Measurements from ENCODE around the gene CDKAL1.
A peak's percentile ranks its signal among the peaks of the same experiment; 100 is the strongest.

CDKAL1 gene

DNA sequence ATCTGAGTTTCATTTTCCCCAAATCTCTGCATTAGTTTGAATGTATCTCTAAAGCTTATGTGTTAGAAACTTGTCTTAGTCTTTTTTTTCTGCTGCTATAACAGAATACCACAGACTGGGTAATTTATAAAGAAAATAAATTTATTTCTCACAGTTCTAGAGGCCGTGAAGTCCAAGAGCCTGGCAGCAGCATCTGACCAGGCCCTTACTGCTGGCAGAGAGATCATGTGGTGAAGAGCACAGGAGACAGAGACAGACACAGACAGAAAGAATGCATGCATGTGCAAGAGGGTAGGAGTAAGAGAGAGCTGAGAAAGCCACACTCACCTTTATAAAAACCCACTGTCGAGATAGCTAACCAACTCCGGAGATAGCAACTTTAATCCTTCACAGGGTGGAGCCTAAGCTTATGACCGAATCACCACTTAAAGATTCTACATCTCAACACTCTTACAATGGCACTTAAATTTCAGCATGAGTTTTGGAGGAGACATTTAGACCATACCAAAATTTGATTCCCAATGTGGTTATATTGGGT lies 646.6 kb downstream of the CDKAL1 start:
- H3K36me3 ChIP-seq (ENCODE audit: control insufficient read depth in 1 of 2, insufficient read depth in 2 of 2, low read length in 2 of 2) = no peaks in the 10 kb centered on the region
- no peaks in the 10 kb centered on the region for H3K4me1 ChIP-seq (ENCODE audit: control insufficient read depth in 1 of 2, insufficient read depth in 2 of 2, low read length in 2 of 2)
- no peaks in the 10 kb centered on the region for H3K9me3 ChIP-seq (ENCODE audit: control insufficient read depth in 1 of 2, low read length in 2 of 2)
- H3K9ac ChIP-seq (ENCODE audit: low read depth in 1 of 2, low read length in 2 of 2) = no peak overlapping the region
- no peaks in the 10 kb centered on the region for H3K27me3 ChIP-seq (ENCODE audit: control insufficient read depth in 1 of 2, insufficient read depth in 2 of 2, low read length in 2 of 2)
- no peak overlapping the region for H3K27ac ChIP-seq (ENCODE audit: low read depth, low read length)
- no peak overlapping the region for H3K4me3 ChIP-seq (ENCODE audit: low read depth in 1 of 2, low read length in 2 of 2)

DNA sequence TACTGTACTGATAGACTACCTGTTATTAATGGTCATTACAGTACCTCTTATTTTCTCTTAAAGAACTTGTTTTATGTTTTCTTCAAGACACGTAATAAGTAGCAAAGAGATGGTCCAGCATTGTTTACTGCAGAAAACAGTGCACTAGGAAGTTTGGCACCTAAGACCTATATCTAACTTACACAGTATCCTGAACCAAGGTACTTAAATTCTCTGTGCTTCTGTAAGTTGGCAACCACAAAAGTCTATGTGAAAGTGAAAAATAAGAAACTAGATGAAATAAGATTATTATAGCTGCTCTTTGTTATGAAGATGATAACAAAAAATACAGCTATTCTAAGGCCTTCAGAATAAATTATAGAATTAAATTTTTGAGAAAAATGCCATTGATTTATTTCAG lies 647.6 kb downstream of the CDKAL1 start:
- no peaks in the 10 kb centered on the region for H3K9me3 ChIP-seq (ENCODE audit: control insufficient read depth in 1 of 2, low read length in 2 of 2)
- no peaks in the 10 kb centered on the region for H3K27me3 ChIP-seq (ENCODE audit: control insufficient read depth in 1 of 2, insufficient read depth in 2 of 2, low read length in 2 of 2)
- H3K27ac ChIP-seq (ENCODE audit: low read depth, low read length) = no peak overlapping the region
- H3K36me3 ChIP-seq (ENCODE audit: control insufficient read depth in 1 of 2, insufficient read depth in 2 of 2, low read length in 2 of 2) = no peaks in the 10 kb centered on the region
- H3K4me3 ChIP-seq (ENCODE audit: low read depth in 1 of 2, low read length in 2 of 2) = no peak overlapping the region
- no peak overlapping the region for H3K9ac ChIP-seq (ENCODE audit: low read depth in 1 of 2, low read length in 2 of 2)
- H3K4me1 ChIP-seq (ENCODE audit: control insufficient read depth in 1 of 2, insufficient read depth in 2 of 2, low read length in 2 of 2) = no peaks in the 10 kb centered on the region

DNA sequence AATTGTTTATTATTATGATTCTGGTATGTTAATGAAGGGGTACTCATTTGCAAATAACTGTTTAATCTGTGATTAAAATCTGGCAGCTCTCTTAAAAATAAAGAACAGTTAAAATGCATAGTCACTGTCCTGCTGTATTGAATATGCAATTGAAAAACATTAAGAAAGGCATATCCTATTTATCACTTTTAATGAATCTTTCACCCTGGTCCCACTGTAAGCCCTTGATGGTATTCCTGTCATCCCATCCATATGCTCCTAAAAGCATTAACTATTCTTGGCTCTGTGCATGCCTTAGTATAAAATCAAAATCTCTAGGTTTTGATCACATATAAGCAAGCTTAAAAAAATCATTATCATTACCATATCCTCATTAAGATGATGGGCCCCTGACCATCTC lies 648.3 kb downstream of the CDKAL1 start:
- Histone ChIP-seq H3K36me3 (ENCODE audit: control insufficient read depth in 1 of 2, insufficient read depth in 2 of 2, low read length in 2 of 2) (no peaks in the 10 kb centered on the region), H3K27me3 (ENCODE audit: control insufficient read depth in 1 of 2, insufficient read depth in 2 of 2, low read length in 2 of 2) (no peaks in the 10 kb centered on the region), H3K4me1 (ENCODE audit: control insufficient read depth in 1 of 2, insufficient read depth in 2 of 2, low read length in 2 of 2) (no peaks in the 10 kb centered on the region)

DNA sequence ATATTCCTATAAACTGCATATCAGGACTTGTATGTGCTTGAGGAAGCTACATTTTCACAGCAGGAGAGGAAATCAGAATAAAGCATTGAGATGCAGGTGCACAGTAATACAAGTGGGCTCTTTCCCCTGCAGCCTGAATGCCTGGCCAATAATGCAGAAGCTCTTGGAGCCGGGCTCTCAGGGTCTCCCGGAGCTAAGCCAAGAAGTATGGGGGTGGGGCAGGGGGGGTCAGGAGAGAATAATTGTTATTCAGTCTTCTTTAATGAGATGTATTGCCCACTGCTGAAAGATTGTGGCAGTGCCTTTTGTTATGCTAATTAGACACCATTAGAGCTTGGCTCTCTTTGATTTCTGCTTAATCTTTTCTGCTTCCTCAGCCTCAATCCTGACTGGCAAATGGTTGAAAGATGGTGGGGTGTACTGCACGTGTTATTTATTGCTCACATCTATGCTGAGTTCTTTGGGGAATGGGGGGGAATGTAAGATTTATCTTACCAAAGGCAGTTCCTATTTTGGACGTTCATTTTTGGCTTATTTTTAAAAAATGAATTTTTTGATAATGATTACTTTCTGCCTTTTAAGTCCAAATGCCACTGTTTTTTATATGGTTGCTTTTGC lies 651.7 kb downstream of the CDKAL1 start:
- H3K4me1 ChIP-seq (ENCODE audit: control insufficient read depth in 1 of 2, insufficient read depth in 2 of 2, low read length in 2 of 2) = peaks cover 0 to 3% of the 10 kb centered on the region in 2 donors
- H3K9ac ChIP-seq (ENCODE audit: low read depth in 1 of 2, low read length in 2 of 2) = no peak overlapping the region
- no peaks in the 10 kb centered on the region for H3K36me3 ChIP-seq (ENCODE audit: control insufficient read depth in 1 of 2, insufficient read depth in 2 of 2, low read length in 2 of 2)
- no peaks in the 10 kb centered on the region for H3K9me3 ChIP-seq (ENCODE audit: control insufficient read depth in 1 of 2, low read length in 2 of 2)
- no peaks in the 10 kb centered on the region for H3K27me3 ChIP-seq (ENCODE audit: control insufficient read depth in 1 of 2, insufficient read depth in 2 of 2, low read length in 2 of 2)
- H3K27ac ChIP-seq (ENCODE audit: low read depth, low read length) = no peak overlapping the region
- no peak overlapping the region for H3K4me3 ChIP-seq (ENCODE audit: low read depth in 1 of 2, low read length in 2 of 2)

More for the DNA sequence above, 648.3 kb downstream of the CDKAL1 start:
- no peak overlapping the region for H3K27ac ChIP-seq (ENCODE audit: low read depth, low read length)
- no peak overlapping the region for H3K4me3 ChIP-seq (ENCODE audit: low read depth in 1 of 2, low read length in 2 of 2)
- no peaks in the 10 kb centered on the region for H3K9me3 ChIP-seq (ENCODE audit: control insufficient read depth in 1 of 2, low read length in 2 of 2)
- H3K9ac ChIP-seq (ENCODE audit: low read depth in 1 of 2, low read length in 2 of 2) = no peak overlapping the region

DNA sequence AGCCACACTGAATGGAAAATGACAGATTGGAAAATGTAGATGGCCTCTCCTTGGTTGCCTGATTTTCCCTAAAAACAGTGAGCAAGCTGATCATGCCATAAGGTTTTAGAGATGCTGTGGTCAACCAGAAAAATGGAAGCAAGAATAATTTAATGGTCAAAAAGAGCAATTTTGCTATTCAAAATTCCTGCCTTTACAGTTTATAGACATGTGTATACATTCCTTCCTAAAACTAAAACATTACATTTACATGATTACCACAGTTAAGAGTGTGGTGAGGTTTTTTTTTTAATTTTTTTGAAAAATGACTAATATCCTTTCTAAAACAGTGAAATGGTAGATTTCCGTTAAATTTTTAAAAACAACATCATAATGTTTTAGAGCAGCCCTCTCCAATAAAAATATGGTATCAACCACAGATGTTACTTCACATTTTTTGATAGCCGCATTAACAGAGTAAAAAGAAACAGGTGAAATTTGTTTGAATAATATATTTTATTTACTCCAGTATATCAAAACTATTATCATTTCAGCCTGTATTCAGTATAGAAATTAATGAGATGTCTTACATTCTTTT lies 652.3 kb downstream of the CDKAL1 start:
- H3K9me3 ChIP-seq (ENCODE audit: control insufficient read depth in 1 of 2, low read length in 2 of 2) = no peaks in the 10 kb centered on the region
- no peak overlapping the region for H3K9ac ChIP-seq (ENCODE audit: low read depth in 1 of 2, low read length in 2 of 2)
- no peaks in the 10 kb centered on the region for H3K36me3 ChIP-seq (ENCODE audit: control insufficient read depth in 1 of 2, insufficient read depth in 2 of 2, low read length in 2 of 2)
- H3K27ac ChIP-seq (ENCODE audit: low read depth, low read length) = no peak overlapping the region
- H3K27me3 ChIP-seq (ENCODE audit: control insufficient read depth in 1 of 2, insufficient read depth in 2 of 2, low read length in 2 of 2) = no peaks in the 10 kb centered on the region
- H3K4me3 ChIP-seq (ENCODE audit: low read depth in 1 of 2, low read length in 2 of 2) = no peak overlapping the region
- H3K4me1 ChIP-seq (ENCODE audit: control insufficient read depth in 1 of 2, insufficient read depth in 2 of 2, low read length in 2 of 2) = peaks cover 3 to 4% of the 10 kb centered on the region in 2 donors

DNA sequence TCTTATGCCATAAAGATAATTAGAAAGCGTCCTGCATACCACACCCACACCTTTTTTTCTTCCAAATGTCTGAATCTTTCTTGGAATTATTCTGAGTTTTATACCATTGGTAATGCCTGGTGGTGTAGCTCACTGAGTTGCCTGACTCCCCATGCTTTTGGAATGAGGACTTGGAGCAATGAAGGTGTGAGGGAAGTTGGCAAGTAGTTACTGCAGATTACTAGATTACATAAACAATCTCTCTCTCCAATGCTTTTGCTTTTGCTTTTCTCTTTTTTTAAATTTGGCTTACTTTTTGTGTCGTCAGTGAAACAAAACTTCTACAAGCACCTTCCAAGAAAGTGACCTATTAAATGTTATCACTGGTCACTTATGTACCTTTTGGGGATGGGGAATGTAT lies 653.2 kb downstream of the CDKAL1 start:
- Histone ChIP-seq H3K27me3 (ENCODE audit: control insufficient read depth in 1 of 2, insufficient read depth in 2 of 2, low read length in 2 of 2) (no peaks in the 10 kb centered on the region), H3K9me3 (ENCODE audit: control insufficient read depth in 1 of 2, low read length in 2 of 2) (no peaks in the 10 kb centered on the region), H3K27ac (ENCODE audit: low read depth, low read length) (no peak overlapping the region), H3K36me3 (ENCODE audit: control insufficient read depth in 1 of 2, insufficient read depth in 2 of 2, low read length in 2 of 2) (no peaks in the 10 kb centered on the region), H3K4me1 (ENCODE audit: control insufficient read depth in 1 of 2, insufficient read depth in 2 of 2, low read length in 2 of 2) (peaks cover 3 to 4% of the 10 kb centered on the region in 2 donors), H3K9ac (ENCODE audit: low read depth in 1 of 2, low read length in 2 of 2) (no peak overlapping the region), H3K4me3 (ENCODE audit: low read depth in 1 of 2, low read length in 2 of 2) (no peak overlapping the region)

DNA sequence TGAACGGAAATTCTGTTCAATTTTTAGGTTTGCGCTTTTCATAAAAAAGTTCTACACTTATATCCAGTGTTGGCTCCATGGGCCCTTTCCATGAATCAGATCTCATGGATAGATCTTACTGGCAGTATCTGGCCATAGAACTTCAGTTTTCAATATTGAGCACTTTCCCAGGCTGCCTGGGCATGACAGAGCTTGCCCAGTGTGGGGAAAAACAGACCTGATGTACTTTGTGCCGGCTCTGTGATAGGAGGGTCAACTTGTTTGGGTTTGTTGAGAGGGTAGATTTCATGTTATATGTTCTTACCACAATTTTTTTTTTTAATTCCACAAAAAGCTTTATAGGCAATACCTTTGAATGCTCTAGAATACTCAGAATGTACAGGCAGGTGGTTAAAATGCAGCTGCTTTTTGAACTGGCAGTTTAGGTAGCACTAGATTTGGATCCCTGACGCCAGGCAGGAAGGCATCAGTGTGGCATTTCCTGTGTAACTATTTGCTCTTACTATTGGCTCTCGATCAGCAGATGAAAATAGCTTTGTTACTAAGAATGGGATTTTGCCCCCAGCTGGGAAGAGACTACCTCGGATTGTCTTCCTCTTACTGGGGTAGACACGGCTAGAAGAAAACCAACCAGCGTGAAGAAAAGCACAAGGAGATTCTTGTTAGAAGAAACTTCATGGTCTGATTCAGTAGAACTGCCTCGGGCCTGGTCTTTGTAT lies 654.4 kb downstream of the CDKAL1 start:
- Histone ChIP-seq H3K27ac (ENCODE audit: low read depth, low read length) (no peak overlapping the region), H3K9me3 (ENCODE audit: control insufficient read depth in 1 of 2, low read length in 2 of 2) (no peaks in the 10 kb centered on the region), H3K36me3 (ENCODE audit: control insufficient read depth in 1 of 2, insufficient read depth in 2 of 2, low read length in 2 of 2) (no peaks in the 10 kb centered on the region), H3K27me3 (ENCODE audit: control insufficient read depth in 1 of 2, insufficient read depth in 2 of 2, low read length in 2 of 2) (no peaks in the 10 kb centered on the region), H3K4me3 (ENCODE audit: low read depth in 1 of 2, low read length in 2 of 2) (no peak overlapping the region), H3K4me1 (ENCODE audit: control insufficient read depth in 1 of 2, insufficient read depth in 2 of 2, low read length in 2 of 2) (peaks cover 3 to 4% of the 10 kb centered on the region in 2 donors), H3K9ac (ENCODE audit: low read depth in 1 of 2, low read length in 2 of 2) (no peak overlapping the region)

DNA sequence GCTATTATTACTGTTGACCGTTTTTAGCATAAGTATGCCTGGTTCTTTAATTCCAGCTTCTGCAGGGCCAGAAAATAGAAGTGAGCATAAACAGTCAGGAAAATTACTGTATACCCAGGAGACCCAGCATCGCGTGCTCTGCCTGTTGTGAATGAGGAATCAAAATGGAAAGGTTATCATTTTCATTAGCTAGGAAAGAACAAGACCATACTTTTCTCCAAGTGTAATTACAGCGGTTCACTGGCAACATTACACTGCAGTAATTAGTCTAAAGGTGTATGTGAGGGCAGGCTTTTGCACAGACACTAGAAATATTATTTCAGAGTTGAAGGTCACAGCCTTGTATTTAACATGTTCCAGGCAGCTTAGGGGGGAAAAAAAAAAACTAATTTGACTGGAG lies 655.5 kb downstream of the CDKAL1 start:
- Histone ChIP-seq H3K9me3 (ENCODE audit: control insufficient read depth in 1 of 2, low read length in 2 of 2) (no peaks in the 10 kb centered on the region), H3K4me3 (ENCODE audit: low read depth in 1 of 2, low read length in 2 of 2) (no peak overlapping the region), H3K4me1 (ENCODE audit: control insufficient read depth in 1 of 2, insufficient read depth in 2 of 2, low read length in 2 of 2) (peaks cover 3 to 4% of the 10 kb centered on the region in 2 donors), H3K36me3 (ENCODE audit: control insufficient read depth in 1 of 2, insufficient read depth in 2 of 2, low read length in 2 of 2) (no peaks in the 10 kb centered on the region), H3K27ac (ENCODE audit: low read depth, low read length) (no peak overlapping the region), H3K27me3 (ENCODE audit: control insufficient read depth in 1 of 2, insufficient read depth in 2 of 2, low read length in 2 of 2) (no peaks in the 10 kb centered on the region), H3K9ac (ENCODE audit: low read depth in 1 of 2, low read length in 2 of 2) (no peak overlapping the region)

DNA sequence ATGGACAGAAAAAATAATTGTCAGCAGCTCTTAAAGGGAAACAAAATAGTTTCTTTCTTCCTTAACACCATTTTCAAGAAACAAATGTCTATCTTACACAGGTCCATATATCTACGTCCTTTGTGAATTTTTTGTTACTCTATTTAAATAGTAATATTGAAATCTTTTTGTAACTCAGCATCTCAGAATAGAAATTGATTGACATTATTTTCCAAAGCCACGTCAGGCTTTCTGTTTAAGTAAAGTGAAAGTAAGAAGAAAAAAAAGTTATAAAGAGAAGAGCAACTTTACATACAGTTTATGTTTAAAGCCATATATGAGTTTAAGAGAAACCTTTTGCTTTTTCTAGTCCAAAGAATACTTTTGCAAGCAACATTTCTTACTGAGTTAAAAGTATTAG lies 656.4 kb downstream of the CDKAL1 start:
- Histone ChIP-seq H3K36me3 (ENCODE audit: control insufficient read depth in 1 of 2, insufficient read depth in 2 of 2, low read length in 2 of 2) (no peaks in the 10 kb centered on the region), H3K27ac (ENCODE audit: low read depth, low read length) (no peak overlapping the region), H3K4me3 (ENCODE audit: low read depth in 1 of 2, low read length in 2 of 2) (peak overlapping the region in 1 of 2 donors; percentile 26), H3K9ac (ENCODE audit: low read depth in 1 of 2, low read length in 2 of 2) (no peak overlapping the region), H3K27me3 (ENCODE audit: control insufficient read depth in 1 of 2, insufficient read depth in 2 of 2, low read length in 2 of 2) (no peaks in the 10 kb centered on the region), H3K9me3 (ENCODE audit: control insufficient read depth in 1 of 2, low read length in 2 of 2) (no peaks in the 10 kb centered on the region), H3K4me1 (ENCODE audit: control insufficient read depth in 1 of 2, insufficient read depth in 2 of 2, low read length in 2 of 2) (peaks cover 3 to 4% of the 10 kb centered on the region in 2 donors)

DNA sequence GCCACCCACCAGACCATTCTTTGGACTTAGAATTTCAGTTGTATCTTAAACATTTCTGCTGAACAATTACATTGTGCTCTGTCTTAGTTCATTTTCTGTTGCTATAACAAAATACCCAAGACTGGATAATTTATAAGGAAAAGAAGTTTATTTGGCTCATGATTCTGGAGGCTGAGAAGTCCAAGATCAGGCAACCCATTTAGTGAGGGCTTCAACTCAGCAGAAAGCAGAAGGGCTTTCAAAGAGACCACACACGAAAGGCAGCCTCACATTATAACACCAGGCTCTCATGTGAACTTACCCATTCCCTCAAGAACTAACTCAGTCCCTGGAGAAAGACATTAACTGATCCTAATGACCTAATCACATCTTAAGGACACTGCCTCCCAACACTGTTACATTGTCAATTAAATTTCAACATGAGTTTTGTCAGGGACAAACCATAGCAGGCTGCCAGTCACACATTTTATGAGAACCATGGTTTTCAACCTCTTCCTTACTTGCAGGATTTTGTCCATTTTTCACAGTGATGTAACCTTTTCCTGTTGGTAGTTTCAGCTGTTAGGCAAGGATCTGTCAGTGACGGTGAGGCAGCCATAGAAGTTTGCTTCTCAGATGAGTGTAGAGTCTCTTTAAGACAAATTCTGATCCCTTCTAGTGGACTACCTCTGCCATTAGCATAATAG lies 659.7 kb downstream of the CDKAL1 start:
- H3K27ac ChIP-seq (ENCODE audit: low read depth, low read length) = no peak overlapping the region
- peaks cover 0 to 4% of the 10 kb centered on the region in 2 donors for H3K4me1 ChIP-seq (ENCODE audit: control insufficient read depth in 1 of 2, insufficient read depth in 2 of 2, low read length in 2 of 2)
- no peaks in the 10 kb centered on the region for H3K9me3 ChIP-seq (ENCODE audit: control insufficient read depth in 1 of 2, low read length in 2 of 2)

More for the DNA sequence above, 659.7 kb downstream of the CDKAL1 start:
- no peaks in the 10 kb centered on the region for H3K27me3 ChIP-seq (ENCODE audit: control insufficient read depth in 1 of 2, insufficient read depth in 2 of 2, low read length in 2 of 2)
- no peaks in the 10 kb centered on the region for H3K36me3 ChIP-seq (ENCODE audit: control insufficient read depth in 1 of 2, insufficient read depth in 2 of 2, low read length in 2 of 2)
- H3K9ac ChIP-seq (ENCODE audit: low read depth in 1 of 2, low read length in 2 of 2) = no peak overlapping the region
- no peak overlapping the region for H3K4me3 ChIP-seq (ENCODE audit: low read depth in 1 of 2, low read length in 2 of 2)
